OCI-LY1 (cell line): ENCODE results near the gene TLE6.

Experiments used
- H2AFZ ChIP-seq: fragments of 200-600 bp; sonication (generic), shearing (Covaris generic); 2 replicates; pipeline ENCODE4 v1.6.0; 2014; ENCODE audit warnings: antibody characterized with exemption, mild to moderate bottlenecking, low read length
- H3F3A ChIP-seq: fragments of 200-600 bp; sonication (generic), shearing (Covaris generic); 2 replicates; pipeline ENCODE4 v1.6.0; 2014; ENCODE audit warnings: mild to moderate bottlenecking, antibody characterized with exemption, low read length, moderate library complexity; ENCODE audit not compliant: insufficient read depth
- H3K27ac ChIP-seq: fragments of 200-600 bp; sonication (generic); 2 replicates; pipeline ENCODE4 v1.5.1; 2014; ENCODE audit warnings: low read length, mixed run types, mild to moderate bottlenecking, low read depth; ENCODE audit not compliant: poor library complexity, severe bottlenecking
- H3K27me3 ChIP-seq: fragments of 200-600 bp; sonication (generic); 2 replicates; pipeline ENCODE4 v1.6.0; 2014; ENCODE audit warnings: antibody characterized with exemption, mild to moderate bottlenecking, low read length, moderate library complexity; ENCODE audit not compliant: insufficient read depth
- H3K36me3 ChIP-seq: fragments of 200-600 bp; sonication (generic); 2 replicates; pipeline ENCODE4 v1.6.1; 2014; ENCODE audit warnings: mild to moderate bottlenecking, antibody characterized with exemption, low read length, moderate library complexity, mixed read lengths; ENCODE audit not compliant: insufficient read depth
- H3K4me1 ChIP-seq: fragments of 200-600 bp; sonication (generic); 2 replicates; pipeline ENCODE4 v1.5.1; 2014; ENCODE audit warnings: mild to moderate bottlenecking, low read length, moderate library complexity; ENCODE audit not compliant: insufficient read depth, severe bottlenecking
- H3K4me2 ChIP-seq: fragments of 200-600 bp; sonication (generic), shearing (Covaris generic); 2 replicates; pipeline ENCODE4 v1.6.1; 2014; ENCODE audit warnings: low read length
- H3K4me3 ChIP-seq: fragments of 200-600 bp; sonication (generic); 2 replicates; pipeline ENCODE4 v1.5.1; 2014; ENCODE audit warnings: low read length, low read depth, mild to moderate bottlenecking, mixed read lengths; ENCODE audit not compliant: poor library complexity, severe bottlenecking
- H3K79me2 ChIP-seq: fragments of 200-600 bp; shearing (Covaris generic); 2 replicates; pipeline ENCODE4 v1.6.1; 2016; ENCODE audit warnings: mixed run types, low read length, mixed read lengths; ENCODE audit not compliant: insufficient read depth
- H3K9ac ChIP-seq: fragments of 200-600 bp; sonication (generic), shearing (Covaris generic); 2 replicates; pipeline ENCODE4 v1.6.1; 2014; ENCODE audit warnings: mild to moderate bottlenecking, low read length, mixed read lengths
- H3K9me2 ChIP-seq: fragments of 200-600 bp; sonication (generic), shearing (Covaris generic); 2 replicates; pipeline ENCODE4 v1.6.1; 2014; ENCODE audit warnings: low read depth, mild to moderate bottlenecking, low read length, mixed read lengths
- H3K9me3 ChIP-seq: fragments of 200-600 bp; shearing (Covaris generic); 2 replicates; pipeline ENCODE4 v1.6.1; 2014; ENCODE audit warnings: low read length, mixed read lengths
- H4K20me1 ChIP-seq: fragments of 200-600 bp; sonication (generic), shearing (Covaris generic); 2 replicates; pipeline ENCODE4 v1.6.0; 2016; ENCODE audit warnings: mild to moderate bottlenecking, low read length; ENCODE audit not compliant: insufficient read depth
- EZH2 ChIP-seq: fragments of 200-600 bp; sonication (generic), shearing (Covaris generic); IDR thresholded peaks from 2 replicates; pipeline ENCODE4 v1.8.0; 2017; ENCODE audit warnings: borderline replicate concordance, mixed run types, mild to moderate bottlenecking, antibody characterized with exemption, low read length, moderate library complexity, mixed read lengths
- TF ChIP-seq, protein P1 (sequence below): fragments of 200-600 bp; sonication (generic), shearing (Covaris generic); IDR thresholded peaks from 2 replicates; pipeline ENCODE4 v1.5.1; 2017; ENCODE audit warnings: mild to moderate bottlenecking, antibody characterized with exemption, low read length, moderate library complexity, mixed read lengths

The TLE6 gene

DNA sequence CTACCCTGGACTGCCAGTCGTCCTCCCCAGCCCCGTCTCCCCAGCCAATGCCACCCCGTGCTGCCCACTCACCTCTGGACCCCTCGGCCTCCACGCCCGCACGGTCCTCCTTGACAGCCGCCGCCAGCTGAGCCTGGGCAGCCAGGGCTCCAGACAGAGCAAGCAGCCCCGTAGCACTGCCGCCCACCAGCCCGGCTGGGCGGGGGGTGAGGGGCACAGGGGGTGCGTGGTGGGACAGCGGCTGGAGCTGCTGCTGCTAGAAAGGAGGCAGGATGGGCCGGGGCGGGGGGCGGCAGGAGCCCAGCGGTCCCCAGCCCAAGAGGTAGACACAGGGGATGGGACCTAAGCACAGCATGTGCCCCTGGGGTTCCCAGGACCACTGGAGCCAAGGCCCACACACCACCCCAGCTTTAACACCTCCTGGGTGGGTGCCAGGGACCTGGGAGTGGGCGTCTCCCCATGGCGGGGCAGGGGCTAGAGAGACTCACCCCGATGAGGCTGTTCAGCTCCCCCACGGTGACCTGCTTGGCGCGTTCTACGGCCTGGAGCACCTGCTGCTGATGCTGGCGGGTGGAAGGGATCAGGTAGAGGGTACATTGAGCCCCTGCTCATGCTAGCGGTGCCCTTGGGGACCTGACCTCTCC is 42.0 kb downstream of the TLE6 start:
- no peaks in the 10 kb centered on the region for H4K20me1 ChIP-seq
- no peak overlapping the region for H3K4me3 ChIP-seq
- TF ChIP-seq, protein P1, sequence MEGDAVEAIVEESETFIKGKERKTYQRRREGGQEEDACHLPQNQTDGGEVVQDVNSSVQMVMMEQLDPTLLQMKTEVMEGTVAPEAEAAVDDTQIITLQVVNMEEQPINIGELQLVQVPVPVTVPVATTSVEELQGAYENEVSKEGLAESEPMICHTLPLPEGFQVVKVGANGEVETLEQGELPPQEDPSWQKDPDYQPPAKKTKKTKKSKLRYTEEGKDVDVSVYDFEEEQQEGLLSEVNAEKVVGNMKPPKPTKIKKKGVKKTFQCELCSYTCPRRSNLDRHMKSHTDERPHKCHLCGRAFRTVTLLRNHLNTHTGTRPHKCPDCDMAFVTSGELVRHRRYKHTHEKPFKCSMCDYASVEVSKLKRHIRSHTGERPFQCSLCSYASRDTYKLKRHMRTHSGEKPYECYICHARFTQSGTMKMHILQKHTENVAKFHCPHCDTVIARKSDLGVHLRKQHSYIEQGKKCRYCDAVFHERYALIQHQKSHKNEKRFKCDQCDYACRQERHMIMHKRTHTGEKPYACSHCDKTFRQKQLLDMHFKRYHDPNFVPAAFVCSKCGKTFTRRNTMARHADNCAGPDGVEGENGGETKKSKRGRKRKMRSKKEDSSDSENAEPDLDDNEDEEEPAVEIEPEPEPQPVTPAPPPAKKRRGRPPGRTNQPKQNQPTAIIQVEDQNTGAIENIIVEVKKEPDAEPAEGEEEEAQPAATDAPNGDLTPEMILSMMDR, result no peak
- no peak for TF ChIP-seq EZH2
- no peaks in the 10 kb centered on the region for H3K4me1 ChIP-seq
- H3K9me3 ChIP-seq, result no peaks in the 10 kb centered on the region
- peaks cover 7% of the 10 kb centered on the region; the same call in 1 of the 2 replicates for H3K27me3 ChIP-seq
- H3K9me2 ChIP-seq, result no peaks in the 10 kb centered on the region
- H3K9ac ChIP-seq, result no peak overlapping the region
- H3K4me2 ChIP-seq, result no peak overlapping the region
- H3K27ac ChIP-seq, result no peak overlapping the region
- no peaks in the 10 kb centered on the region for H3K36me3 ChIP-seq
- no peaks in the 10 kb centered on the region for H3F3A ChIP-seq
- no peak overlapping the region for H2AFZ ChIP-seq
- H3K79me2 ChIP-seq, result no peaks in the 10 kb centered on the region

DNA sequence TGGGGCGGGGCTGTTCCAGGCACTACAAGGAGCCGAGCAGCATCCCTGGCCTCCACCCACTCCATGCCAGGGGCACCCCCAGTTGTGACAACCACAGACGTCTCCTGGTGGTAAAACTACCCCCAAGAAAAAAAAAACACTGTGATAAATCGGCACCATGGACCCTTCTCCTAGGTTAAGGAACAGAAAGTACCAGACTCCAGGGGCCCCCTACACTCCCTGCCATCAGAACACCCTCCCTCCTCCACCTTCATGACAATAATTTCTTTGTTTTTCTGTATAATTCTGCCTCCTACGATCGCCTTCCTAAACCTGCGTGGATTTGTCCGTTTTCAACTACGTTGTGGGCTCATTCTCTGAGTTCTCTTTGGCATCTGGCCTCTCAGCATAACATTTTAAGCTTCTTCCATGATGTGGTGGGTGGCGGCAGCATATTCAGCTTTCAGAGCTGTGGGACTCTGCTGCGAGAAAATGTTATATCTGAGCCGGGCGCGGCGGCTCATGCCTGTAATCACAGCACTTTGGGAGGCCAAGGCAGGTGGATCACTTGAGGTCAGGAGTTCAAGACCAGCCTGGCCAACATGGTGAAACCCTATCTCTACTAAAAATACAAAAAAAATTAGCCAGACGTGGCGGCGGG is 43.1 kb downstream of the TLE6 start:
- H3K27me3 ChIP-seq, result peaks cover 7% of the 10 kb centered on the region; the same call in 1 of the 2 replicates
- no peaks in the 10 kb centered on the region for H3K9me3 ChIP-seq
- H3K9me2 ChIP-seq, result no peaks in the 10 kb centered on the region
- no peaks in the 10 kb centered on the region for H3F3A ChIP-seq
- no peaks in the 10 kb centered on the region for H4K20me1 ChIP-seq
- no peaks in the 10 kb centered on the region for H3K79me2 ChIP-seq
- no peak overlapping the region for H3K4me3 ChIP-seq
- H3K27ac ChIP-seq, result no peak overlapping the region
- H3K36me3 ChIP-seq, result no peaks in the 10 kb centered on the region
- no peaks in the 10 kb centered on the region for H3K4me1 ChIP-seq
- H2AFZ ChIP-seq, result no peak overlapping the region
- TF ChIP-seq, protein P1, result no peak
- TF ChIP-seq EZH2, result no peak
- no peak overlapping the region for H3K4me2 ChIP-seq
- H3K9ac ChIP-seq, result no peak overlapping the region

DNA sequence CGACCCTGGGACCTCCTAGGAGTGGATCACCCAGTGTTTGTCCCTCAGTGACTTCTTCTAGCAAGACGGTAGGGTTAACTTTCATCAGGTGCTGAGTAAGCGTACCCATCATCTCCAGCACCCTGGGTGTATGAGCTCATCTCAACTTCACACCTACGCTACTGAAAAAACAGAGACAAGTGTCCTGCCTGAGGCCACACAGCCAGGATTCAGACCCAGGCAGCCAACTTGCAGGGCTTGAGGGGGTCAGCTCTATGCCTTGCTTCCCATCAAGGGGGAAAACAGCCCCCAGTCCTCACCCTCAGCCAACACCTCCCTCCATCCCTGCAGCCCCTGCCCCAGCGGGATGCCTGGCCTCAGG is 47.1 kb downstream of the TLE6 start:
- Histone ChIP-seq H3K4me1 (no peaks in the 10 kb centered on the region), H3K4me2 (no peak overlapping the region), H2AFZ (no peak overlapping the region), H3K27me3 (peaks cover 12% of the 10 kb centered on the region), H3K9me3 (no peaks in the 10 kb centered on the region), H3K79me2 (no peaks in the 10 kb centered on the region), H3K27ac (no peak overlapping the region), H3K9me2 (no peaks in the 10 kb centered on the region), H4K20me1 (no peaks in the 10 kb centered on the region), H3K36me3 (no peaks in the 10 kb centered on the region), H3K9ac (no peak overlapping the region), H3F3A (no peaks in the 10 kb centered on the region), H3K4me3 (no peak overlapping the region)
- no peak for TF ChIP-seq EZH2
- TF ChIP-seq, protein P1, result no peak
